GM12891 (cell line): ENCODE measurements around the gene FAM221B.
A peak's percentile ranks its signal among the peaks of the same experiment; 100 is the strongest.

Source experiments
- DNase-seq: peaks from one replicate; pipeline ENCODE4 v3.0.0; 2011; ENCODE audit warnings: low spot score; ENCODE audit not compliant: insufficient read length
- FAIRE-seq: peaks from 2 replicates; lab custom pipeline; 2011; peaks lifted over from hg19 to GRCh38; lab: Jason Lieb, UNC
- PAX5 ChIP-seq: IDR thresholded peaks from 2 replicates; pipeline ENCODE4 v1.6.1; 2011; ENCODE audit warnings: low read length, moderate library complexity, mild to moderate bottlenecking; ENCODE audit not compliant: insufficient read depth, severe bottlenecking
- POLR2A ChIP-seq: IDR thresholded peaks from 2 replicates; pipeline ENCODE4 v1.6.1; 2011; ENCODE audit warnings: low read depth, low read length, control low read depth
- POLR2AphosphoS5 ChIP-seq: IDR thresholded peaks from 2 replicates; pipeline ENCODE4 v1.6.1; 2011; ENCODE audit warnings: low read depth, low read length, control low read depth
- POU2F2 ChIP-seq: IDR thresholded peaks from 2 replicates; pipeline ENCODE4 v1.6.1; 2011; ENCODE audit warnings: low read depth, mild to moderate bottlenecking, control low read depth, low read length, moderate library complexity
- SPI1 ChIP-seq: IDR thresholded peaks from 2 replicates; pipeline ENCODE4 v1.6.1; 2011; ENCODE audit warnings: low read depth, low read length, control low read depth
- TAF1 ChIP-seq: IDR thresholded peaks from 2 replicates; pipeline ENCODE4 v1.6.1; 2011; ENCODE audit warnings: low read depth, low read length, control low read depth

Gene FAM221B

DNA sequence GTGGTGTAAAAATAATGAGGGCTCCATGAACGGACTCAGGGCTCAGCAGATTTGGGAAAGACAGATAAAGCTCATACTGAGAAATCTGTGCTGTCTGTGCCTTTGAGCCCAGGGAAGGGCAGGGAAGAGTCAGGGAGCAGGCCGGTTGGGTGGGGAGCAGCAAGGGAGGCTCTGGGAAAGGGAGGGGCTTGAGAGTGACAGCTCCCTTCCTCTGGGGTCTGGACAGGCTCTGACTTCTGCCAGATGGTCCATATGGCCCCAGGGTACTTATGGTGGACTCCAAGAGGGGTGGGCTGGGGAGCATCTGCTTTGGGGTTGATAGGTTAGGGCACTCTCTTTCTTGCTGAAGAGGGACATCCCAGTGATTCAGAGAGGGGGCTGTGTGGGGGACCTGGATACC is 35.1 kb downstream of the FAM221B start:
- TF ChIP-seq SPI1 (no peak), POU2F2 (no peak), TAF1 (no peak), PAX5 (no peak), POLR2AphosphoS5 (no peak), POLR2A (no peak)
- FAIRE-seq (no peak), DNase-seq (no peak)

DNA sequence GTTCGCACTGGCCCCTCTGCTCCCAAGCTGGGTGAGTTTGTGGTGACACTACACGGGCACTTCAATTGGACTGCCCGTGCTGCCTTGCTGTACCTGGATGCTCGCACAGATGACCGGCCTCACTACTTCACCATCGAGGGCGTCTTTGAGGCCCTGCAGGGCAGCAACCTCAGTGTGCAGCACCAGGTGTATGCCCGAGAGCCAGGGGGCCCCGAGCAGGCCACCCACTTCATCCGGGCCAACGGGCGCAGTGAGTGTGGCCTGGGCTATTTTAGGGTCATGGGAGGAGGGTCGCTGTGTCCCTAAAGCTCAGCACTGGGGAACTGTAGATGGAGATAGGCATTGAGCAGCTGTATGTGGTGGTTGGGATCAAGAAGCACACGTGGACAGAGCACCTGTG is 35.7 kb downstream of the FAM221B start:
- DNase-seq (no peak), FAIRE-seq (no peak)
- TF ChIP-seq POLR2AphosphoS5 (no peak), SPI1 (no peak), POLR2A (no peak), PAX5 (no peak), TAF1 (no peak), POU2F2 (no peak)

- FAIRE-seq (no peak), DNase-seq (no peak)
- TF ChIP-seq PAX5 = no peak
- no peak for TF ChIP-seq POU2F2
- TF ChIP-seq POLR2A = no peak
- no peak for TF ChIP-seq SPI1
- no peak for TF ChIP-seq POLR2AphosphoS5
- TF ChIP-seq TAF1 = no peak
These were observed 36.3 kb downstream of the FAM221B start for GRCh38 chr9:35792024-35792813.

DNA sequence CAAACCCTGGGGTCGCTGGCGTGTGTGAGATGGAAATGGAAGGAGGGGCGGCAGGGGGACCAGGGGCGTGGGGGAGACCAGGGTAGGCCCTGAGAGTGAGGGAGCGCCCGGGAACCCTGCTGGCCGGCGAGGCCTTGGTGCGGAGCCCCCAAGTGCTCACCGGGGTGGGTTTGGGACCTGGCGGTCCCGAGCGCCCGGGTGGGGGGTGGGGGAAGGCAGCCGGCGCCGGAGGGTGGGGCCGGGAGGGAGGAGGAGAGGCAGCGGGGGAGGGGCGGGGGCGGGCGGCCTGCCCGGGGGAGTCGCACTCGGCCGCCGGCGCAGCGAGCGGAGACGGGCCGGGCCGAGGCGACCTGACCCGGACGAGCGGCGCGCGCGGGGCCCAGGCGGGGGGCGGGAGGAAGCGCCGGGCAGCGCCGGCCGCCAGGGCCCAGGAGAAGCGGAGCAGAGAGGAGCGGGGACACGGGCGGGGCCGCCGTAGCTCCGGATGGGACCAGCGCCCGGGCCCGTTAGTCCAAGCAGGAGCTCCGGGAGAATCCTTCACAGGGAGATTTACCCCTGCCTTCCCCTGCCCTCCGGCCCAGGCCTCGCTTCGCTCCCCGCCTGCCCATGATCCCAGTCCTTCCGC is 37.1 kb downstream of the FAM221B start, which contains the start of gene NPR2:
Gene NPR2 (plus strand): TSS at position 295 of the 625 bp plus-strand sequence. CDS start 818 bp downstream, outside the sequence.
- no peak for TF ChIP-seq SPI1
- TF ChIP-seq POU2F2 = no peak
- TF ChIP-seq PAX5 = no peak
- no peak for TF ChIP-seq TAF1
- no peak for TF ChIP-seq POLR2A
- TF ChIP-seq POLR2AphosphoS5 = no peak
- FAIRE-seq (no peak), DNase-seq (no peak)

GRCh38 chr9:35790385-35791296 is 37.9 kb downstream of the FAM221B start:
- peak; percentile 94 for FAIRE-seq
- peak; percentile 72 for DNase-seq
- no peak for TF ChIP-seq POLR2A
- no peak for TF ChIP-seq TAF1

GRCh38 chr9:35790025-35790384 is 38.5 kb downstream of the FAM221B start:
- FAIRE-seq (no peak), DNase-seq (no peak)
- TF ChIP-seq TAF1 (no peak), POU2F2 (no peak), SPI1 (no peak), PAX5 (no peak), POLR2A (no peak), POLR2AphosphoS5 (no peak)

GRCh38 chr9:35789541-35789940 is 39.0 kb downstream of the FAM221B start:
- no peak for DNase-seq
- TF ChIP-seq SPI1 (no peak), PAX5 (no peak), POLR2A (no peak), TAF1 (no peak), POU2F2 (no peak), POLR2AphosphoS5 (no peak)
- FAIRE-seq = no peak

- FAIRE-seq (no peak), DNase-seq (no peak)
- TF ChIP-seq PAX5 (no peak), POU2F2 (no peak), POLR2A (no peak), TAF1 (no peak), SPI1 (no peak), POLR2AphosphoS5 (no peak)
These were observed 45.1 kb downstream of the FAM221B start for GRCh38 chr9:35783418-35783817.
